ENCODE data around the gene CDKN2B.

Gene CDKN2B

GRCh38 chr9:22022396-22022795, 13.3 kb upstream of the CDKN2B start:
- TF ChIP-seq POLR2A (IDR thresholded peaks at IDR 0.05; ENCODE audit: low read depth, low read length): no peak
- FAIRE-seq: no peak
- no peak for DNase-seq (ENCODE audit: insufficient read length, low spot score)

- no peak for DNase-seq (ENCODE audit: insufficient read length, low spot score)
- TF ChIP-seq POLR2A (IDR thresholded peaks at IDR 0.05; ENCODE audit: low read depth, low read length): no peak
- no peak for FAIRE-seq
These were observed 1.9 kb upstream of the CDKN2B start for GRCh38 chr9:22010866-22011625.

GRCh38 chr9:22009506-22009867, 382 bp upstream of the CDKN2B start:
- FAIRE-seq: no peak
- no peak for DNase-seq (ENCODE audit: insufficient read length, low spot score)
- TF ChIP-seq POLR2A (IDR thresholded peaks at IDR 0.05; ENCODE audit: low read depth, low read length): no peak

- TF ChIP-seq POLR2A (IDR thresholded peaks at IDR 0.05; ENCODE audit: low read depth, low read length): no peak
- DNase-seq (ENCODE audit: insufficient read length, low spot score): no peak
These were observed 755 bp downstream of the CDKN2B start for GRCh38 chr9:22008384-22008716.

GRCh38 chr9:22005702-22006606, 3.2 kb downstream of the CDKN2B start:
- TF ChIP-seq POLR2A (IDR thresholded peaks at IDR 0.05; ENCODE audit: low read depth, low read length): no peak
- DNase-seq (ENCODE audit: insufficient read length, low spot score): no peak
- no peak for FAIRE-seq

More at GRCh38 chr9:22008384-22008716, 755 bp downstream of the CDKN2B start:
- FAIRE-seq: no peak

GRCh38 chr9:22005021-22005701, 3.9 kb downstream of the CDKN2B start:
- no peak for FAIRE-seq

GRCh38 chr9:22002038-22002437, 7.1 kb downstream of the CDKN2B start:
- DNase-seq (ENCODE audit: insufficient read length, low spot score) (no peak), FAIRE-seq (no peak)
- no peak for TF ChIP-seq POLR2A (IDR thresholded peaks at IDR 0.05; ENCODE audit: low read depth, low read length)

More at GRCh38 chr9:22005021-22005701, 3.9 kb downstream of the CDKN2B start:
- TF ChIP-seq POLR2A (IDR thresholded peaks at IDR 0.05; ENCODE audit: low read depth, low read length): no peak
- DNase-seq (ENCODE audit: insufficient read length, low spot score): no peak

- TF ChIP-seq POLR2A (IDR thresholded peaks at IDR 0.05; ENCODE audit: low read depth, low read length): no peak
- DNase-seq (ENCODE audit: insufficient read length, low spot score): no peak
- no peak for FAIRE-seq
These were observed 11.1 kb downstream of the CDKN2B start for GRCh38 chr9:21998026-21998425.

GRCh38 chr9:21997480-21997879, 11.6 kb downstream of the CDKN2B start:
- no peak for TF ChIP-seq POLR2A (IDR thresholded peaks at IDR 0.05; ENCODE audit: low read depth, low read length)
- DNase-seq (ENCODE audit: insufficient read length, low spot score): no peak
- FAIRE-seq: no peak

- DNase-seq (ENCODE audit: insufficient read length, low spot score) (no peak), FAIRE-seq (no peak)
- no peak for TF ChIP-seq POLR2A (IDR thresholded peaks at IDR 0.05; ENCODE audit: low read depth, low read length)
These were observed 12.2 kb downstream of the CDKN2B start for GRCh38 chr9:21996858-21997257.

GRCh38 chr9:21996438-21996837, 12.7 kb downstream of the CDKN2B start:
- DNase-seq (ENCODE audit: insufficient read length, low spot score) (no peak), FAIRE-seq (no peak)

GRCh38 chr9:21995666-21996398, 13.3 kb downstream of the CDKN2B start:
- no peak for DNase-seq (ENCODE audit: insufficient read length, low spot score)
- no peak for FAIRE-seq
- TF ChIP-seq POLR2A (IDR thresholded peaks at IDR 0.05; ENCODE audit: low read depth, low read length): no peak

More at GRCh38 chr9:21996438-21996837, 12.7 kb downstream of the CDKN2B start:
- TF ChIP-seq POLR2A (IDR thresholded peaks at IDR 0.05; ENCODE audit: low read depth, low read length): no peak

GRCh38 chr9:21995006-21995665, 14.0 kb downstream of the CDKN2B start:
- FAIRE-seq (no peak), DNase-seq (ENCODE audit: insufficient read length, low spot score) (no peak)
- TF ChIP-seq POLR2A (IDR thresholded peaks at IDR 0.05; ENCODE audit: low read depth, low read length): no peak
